ENCODE data around the gene DICER1. TPM values are rescaled to one million over a fixed set of nuclear protein-coding genes. Genes with fewer than 3 reads are reported as not detected.

The DICER1 gene
- total and polyA plus RNA-seq, 12 donors = 7.1 to 81.5 (median 32.1) TPM

DNA sequence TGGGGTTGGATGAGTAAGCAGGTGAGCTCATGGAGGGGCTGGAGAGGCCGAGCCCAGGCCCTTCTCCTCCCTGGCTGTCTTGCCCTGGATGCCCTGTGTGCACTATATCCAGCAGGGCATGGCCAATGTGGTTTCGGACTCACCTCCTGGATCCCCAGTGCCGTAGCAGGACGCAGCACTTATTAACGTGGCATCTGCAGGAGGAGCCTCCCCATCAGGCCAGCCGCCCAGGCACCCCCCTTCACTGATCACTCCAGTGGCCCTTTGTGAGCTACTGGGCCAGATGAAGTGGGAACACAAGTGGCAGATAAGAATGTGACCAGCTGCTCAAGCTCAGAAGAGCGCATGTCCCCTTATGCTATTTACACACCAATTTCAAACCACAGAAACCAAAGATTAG lies 43.1 kb upstream of the DICER1 start:
- peaks cover 0 to 5% of the 10 kb centered on the region in 2 donors for H3K36me3 ChIP-seq (replicated peaks in 1 of 2)
- H3K9me3 ChIP-seq (replicated peaks in 1 of 3) = no peaks in the 10 kb centered on the region
- intact Hi-C loops (cut with DNase I) = no loop called here
- DNase-seq = no peak
- no peak overlapping the region for H3K27ac ChIP-seq
- H3K27me3 ChIP-seq = no peaks in the 10 kb centered on the region
- no peaks in the 10 kb centered on the region for H3K4me1 ChIP-seq (replicated peaks in 1 of 2)
- WGBS, 4 donors = 84 to 94% (median 92%) methylated on average over 2 to 7 of the region's 7 CpGs
- no peak overlapping the region for H3K4me3 ChIP-seq
- TF ChIP-seq, protein P1, sequence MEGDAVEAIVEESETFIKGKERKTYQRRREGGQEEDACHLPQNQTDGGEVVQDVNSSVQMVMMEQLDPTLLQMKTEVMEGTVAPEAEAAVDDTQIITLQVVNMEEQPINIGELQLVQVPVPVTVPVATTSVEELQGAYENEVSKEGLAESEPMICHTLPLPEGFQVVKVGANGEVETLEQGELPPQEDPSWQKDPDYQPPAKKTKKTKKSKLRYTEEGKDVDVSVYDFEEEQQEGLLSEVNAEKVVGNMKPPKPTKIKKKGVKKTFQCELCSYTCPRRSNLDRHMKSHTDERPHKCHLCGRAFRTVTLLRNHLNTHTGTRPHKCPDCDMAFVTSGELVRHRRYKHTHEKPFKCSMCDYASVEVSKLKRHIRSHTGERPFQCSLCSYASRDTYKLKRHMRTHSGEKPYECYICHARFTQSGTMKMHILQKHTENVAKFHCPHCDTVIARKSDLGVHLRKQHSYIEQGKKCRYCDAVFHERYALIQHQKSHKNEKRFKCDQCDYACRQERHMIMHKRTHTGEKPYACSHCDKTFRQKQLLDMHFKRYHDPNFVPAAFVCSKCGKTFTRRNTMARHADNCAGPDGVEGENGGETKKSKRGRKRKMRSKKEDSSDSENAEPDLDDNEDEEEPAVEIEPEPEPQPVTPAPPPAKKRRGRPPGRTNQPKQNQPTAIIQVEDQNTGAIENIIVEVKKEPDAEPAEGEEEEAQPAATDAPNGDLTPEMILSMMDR (IDR thresholded peaks at IDR 0.05) = no peak
- no peak for TF ChIP-seq POLR2A (IDR thresholded peaks at IDR 0.05)

DNA sequence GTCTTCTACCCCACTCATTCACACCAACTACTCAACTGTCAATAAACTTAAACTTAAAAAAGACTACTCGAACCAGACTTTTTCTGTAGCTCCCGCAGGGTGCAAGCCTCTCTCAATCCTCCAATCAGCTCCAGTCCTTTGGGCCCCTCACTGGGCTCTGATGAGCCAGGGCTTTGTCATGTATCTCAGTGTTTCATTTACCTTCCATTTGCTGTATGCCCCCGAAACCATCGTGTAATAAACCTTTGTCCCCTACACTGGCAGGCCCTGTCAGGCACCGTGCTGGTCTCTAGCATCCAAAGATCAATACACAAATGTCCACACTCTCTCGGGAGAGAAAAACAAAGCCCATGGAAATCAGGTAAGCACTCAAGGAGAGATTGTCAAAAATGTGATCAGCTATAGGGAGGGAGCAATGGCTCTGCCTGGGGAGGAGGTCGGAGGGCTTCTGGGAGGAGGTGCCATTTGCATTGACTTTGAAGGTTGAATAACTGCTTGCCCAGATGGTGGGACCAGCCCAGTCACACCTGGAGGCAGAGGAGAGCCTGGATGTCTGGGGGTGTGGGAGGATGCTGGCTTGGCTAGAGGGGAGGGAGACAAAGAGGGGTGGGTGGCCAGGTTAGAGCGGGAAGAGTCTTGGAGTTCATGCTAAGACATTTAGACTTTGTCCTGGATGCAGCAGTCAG lies 42.1 kb upstream of the DICER1 start:
- no peaks in the 10 kb centered on the region for H3K4me1 ChIP-seq (replicated peaks in 1 of 2)
- WGBS, 4 donors = 76 to 90% (median 83%) methylated on average over 8 of the region's 8 CpGs
- peaks cover 0 to 5% of the 10 kb centered on the region in 2 donors for H3K36me3 ChIP-seq (replicated peaks in 1 of 2)
- H3K4me3 ChIP-seq = no peak overlapping the region
- TF ChIP-seq, protein P1 (IDR thresholded peaks at IDR 0.05) = no peak
- no peak for TF ChIP-seq POLR2A (IDR thresholded peaks at IDR 0.05)
- intact Hi-C loops (cut with DNase I) = loop anchor here in 1 of 2 donors (10.0 kb wide), 1 partner anchor 515 kb away; no protein-coding TSS in a partner anchor
- no peak overlapping the region for H3K27ac ChIP-seq
- no peaks in the 10 kb centered on the region for H3K27me3 ChIP-seq
- no peaks in the 10 kb centered on the region for H3K9me3 ChIP-seq (replicated peaks in 1 of 3)
- no peak for DNase-seq

DNA sequence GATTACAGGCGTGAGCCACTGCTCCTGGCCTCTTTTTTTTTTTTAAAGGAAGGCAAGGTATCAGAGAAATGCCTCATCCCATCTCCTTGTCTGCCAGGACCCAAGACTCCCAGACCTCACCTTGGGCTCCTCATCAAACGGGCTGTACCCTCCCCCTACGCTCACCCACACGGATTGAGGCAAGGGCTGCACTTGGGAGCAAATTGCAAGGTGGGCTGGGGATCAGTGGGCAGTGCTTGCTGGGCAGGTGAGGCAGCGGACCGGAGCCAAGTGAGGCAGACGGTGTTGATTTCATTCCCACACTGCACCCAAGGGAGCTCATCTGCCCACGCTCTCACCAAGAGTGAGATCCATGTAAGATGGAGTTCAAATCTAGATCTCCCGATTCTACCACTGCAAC lies 41.0 kb upstream of the DICER1 start:
- Histone ChIP-seq H3K27me3 (no peaks in the 10 kb centered on the region), H3K27ac (no peak overlapping the region), H3K9me3 (replicated peaks in 1 of 3) (no peaks in the 10 kb centered on the region), H3K4me3 (no peak overlapping the region), H3K36me3 (replicated peaks in 1 of 2) (no peaks in the 10 kb centered on the region), H3K4me1 (replicated peaks in 1 of 2) (no peaks in the 10 kb centered on the region)
- no peak for DNase-seq
- no peak for TF ChIP-seq POLR2A (IDR thresholded peaks at IDR 0.05)
- TF ChIP-seq, protein P1 (IDR thresholded peaks at IDR 0.05) = no peak
- intact Hi-C loops (cut with DNase I) = loop anchor here in 1 of 2 donors (10.0 kb wide), 1 partner anchor 514 kb away; no protein-coding TSS in a partner anchor
- 89 to 94% (median 94%) methylated on average over 9 of the region's 9 CpGs for WGBS, 4 donors

DNA sequence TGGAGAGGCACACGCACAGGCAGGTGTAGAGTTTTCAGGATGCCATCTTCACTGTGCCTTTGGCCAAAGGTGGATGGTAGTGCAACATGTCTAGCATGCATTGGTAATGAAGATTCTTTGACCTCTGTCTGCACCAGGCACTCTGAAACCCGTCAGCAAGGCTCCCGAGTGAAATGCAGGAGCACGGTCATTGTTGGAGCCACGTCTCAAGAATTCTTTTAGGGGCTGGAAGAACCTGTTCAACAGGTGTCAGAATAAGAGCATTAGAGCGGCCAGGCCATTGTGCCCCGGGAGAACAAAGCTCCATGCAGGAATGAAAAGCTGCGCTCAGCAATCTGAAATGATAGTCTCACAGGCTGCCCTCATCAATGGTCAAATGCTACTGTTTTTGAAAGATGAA lies 40.2 kb upstream of the DICER1 start:
- no peaks in the 10 kb centered on the region for H3K4me1 ChIP-seq (replicated peaks in 1 of 2)
- H3K9me3 ChIP-seq (replicated peaks in 1 of 3) = no peaks in the 10 kb centered on the region
- no peaks in the 10 kb centered on the region for H3K36me3 ChIP-seq (replicated peaks in 1 of 2)
- no peak overlapping the region for H3K4me3 ChIP-seq
- WGBS, 4 donors = 87 to 93% (median 91%) methylated on average over 8 of the region's 8 CpGs
- intact Hi-C loops (cut with DNase I) = loop anchor here in 1 of 2 donors (10.0 kb wide), 1 partner anchor 513 kb away; no protein-coding TSS in a partner anchor
- TF ChIP-seq POLR2A (IDR thresholded peaks at IDR 0.05) = no peak
- TF ChIP-seq, protein P1 (IDR thresholded peaks at IDR 0.05) = no peak
- H3K27me3 ChIP-seq = no peaks in the 10 kb centered on the region
- DNase-seq = no peak
- no peak overlapping the region for H3K27ac ChIP-seq

Data from adrenal gland (tissue), 12 donors.